ENCODE data around the gene TTYH1.

Gene TTYH1

DNA sequence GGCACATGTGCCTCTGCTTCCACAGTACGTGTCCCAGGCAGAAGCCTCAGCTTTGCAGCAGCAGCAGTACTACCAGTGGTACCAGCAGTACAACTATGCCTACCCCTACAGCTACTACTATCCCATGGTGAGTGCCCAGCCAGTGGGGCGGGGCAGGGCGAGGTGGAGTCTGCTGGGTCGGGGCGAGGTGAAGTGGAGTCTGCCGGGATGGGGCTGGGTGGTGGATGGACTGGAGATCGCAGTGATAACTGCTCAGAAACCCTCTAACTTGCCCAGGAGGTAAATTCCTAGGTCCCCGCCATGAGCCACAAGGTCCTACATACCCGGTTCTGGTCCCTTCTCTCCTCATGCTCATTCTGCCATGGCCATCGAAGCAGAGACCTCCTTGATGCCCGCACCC lies 37.4 kb downstream of the TTYH1 start:
- Histone ChIP-seq H3K9ac (no peak overlapping the region), H3K36me3 (ENCODE audit: control insufficient read depth, insufficient read depth, low read length) (no peaks in the 10 kb centered on the region), H3K4me1 (peaks cover 13% of the 10 kb centered on the region)

DNA sequence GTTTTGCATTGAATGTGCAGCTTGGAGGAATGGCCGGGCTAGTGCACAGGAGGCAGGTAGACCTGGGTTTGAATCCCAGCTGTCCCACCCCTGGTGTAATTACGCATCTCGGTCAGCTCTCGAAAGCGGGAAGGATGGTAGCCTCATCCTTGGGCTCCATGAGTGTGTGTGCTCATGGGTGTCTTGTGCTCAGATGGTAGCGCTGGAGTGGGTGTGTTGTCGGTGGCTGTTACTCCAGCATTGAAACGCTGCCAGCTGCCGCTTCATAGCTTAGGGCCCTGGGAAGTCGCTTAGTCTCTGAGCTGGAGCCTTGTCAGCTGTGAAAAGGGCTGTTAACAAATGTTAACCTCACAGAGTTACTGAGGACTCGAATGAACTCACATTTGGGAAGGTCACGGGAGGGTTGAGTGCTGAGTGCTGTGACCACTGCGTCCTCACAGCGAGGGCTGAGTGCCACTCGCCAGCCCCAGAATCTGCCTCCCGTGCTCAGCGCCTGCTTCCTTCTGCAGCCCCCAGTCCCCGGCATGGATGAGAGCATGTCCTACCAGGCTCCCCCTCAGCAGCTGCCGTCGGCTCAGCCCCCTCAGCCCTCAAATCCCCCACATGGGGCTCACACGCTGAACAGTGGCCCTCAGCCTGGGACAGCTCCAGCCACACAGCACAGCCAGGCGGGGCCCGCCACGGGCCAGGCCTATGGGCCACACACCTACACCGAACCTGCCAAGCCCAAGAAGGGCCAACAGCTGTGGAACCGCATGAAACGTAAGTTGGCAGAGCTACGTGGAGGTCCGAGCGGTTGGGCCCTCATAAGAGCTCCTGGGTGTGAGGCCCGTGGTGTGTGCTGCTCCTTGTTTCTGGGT lies 38.9 kb downstream of the TTYH1 start:
- H2AFZ ChIP-seq, result no peak overlapping the region
- no peak overlapping the region for H3K9ac ChIP-seq
- H3K4me2 ChIP-seq (ENCODE audit: low read length), result no peak overlapping the region
- no peaks in the 10 kb centered on the region for H3K27me3 ChIP-seq (ENCODE audit: control insufficient read depth, insufficient read depth, low read length)
- H3K79me2 ChIP-seq, result peaks cover 63% of the 10 kb centered on the region
- H3K9me3 ChIP-seq (ENCODE audit: control insufficient read depth, low read length), result no peaks in the 10 kb centered on the region
- H3K36me3 ChIP-seq (ENCODE audit: control insufficient read depth, insufficient read depth, low read length), result no peaks in the 10 kb centered on the region
- H3K27ac ChIP-seq, result no peak overlapping the region
- H3K4me1 ChIP-seq, result peaks cover 13% of the 10 kb centered on the region
- no peak overlapping the region for H3K4me3 ChIP-seq (ENCODE audit: low read depth, low read length)
- TF ChIP-seq, protein P1, sequence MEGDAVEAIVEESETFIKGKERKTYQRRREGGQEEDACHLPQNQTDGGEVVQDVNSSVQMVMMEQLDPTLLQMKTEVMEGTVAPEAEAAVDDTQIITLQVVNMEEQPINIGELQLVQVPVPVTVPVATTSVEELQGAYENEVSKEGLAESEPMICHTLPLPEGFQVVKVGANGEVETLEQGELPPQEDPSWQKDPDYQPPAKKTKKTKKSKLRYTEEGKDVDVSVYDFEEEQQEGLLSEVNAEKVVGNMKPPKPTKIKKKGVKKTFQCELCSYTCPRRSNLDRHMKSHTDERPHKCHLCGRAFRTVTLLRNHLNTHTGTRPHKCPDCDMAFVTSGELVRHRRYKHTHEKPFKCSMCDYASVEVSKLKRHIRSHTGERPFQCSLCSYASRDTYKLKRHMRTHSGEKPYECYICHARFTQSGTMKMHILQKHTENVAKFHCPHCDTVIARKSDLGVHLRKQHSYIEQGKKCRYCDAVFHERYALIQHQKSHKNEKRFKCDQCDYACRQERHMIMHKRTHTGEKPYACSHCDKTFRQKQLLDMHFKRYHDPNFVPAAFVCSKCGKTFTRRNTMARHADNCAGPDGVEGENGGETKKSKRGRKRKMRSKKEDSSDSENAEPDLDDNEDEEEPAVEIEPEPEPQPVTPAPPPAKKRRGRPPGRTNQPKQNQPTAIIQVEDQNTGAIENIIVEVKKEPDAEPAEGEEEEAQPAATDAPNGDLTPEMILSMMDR (IDR thresholded peaks at IDR 0.05), result no peak

More for the DNA sequence above, 37.4 kb downstream of the TTYH1 start:
- H3K27me3 ChIP-seq (ENCODE audit: control insufficient read depth, insufficient read depth, low read length), result no peaks in the 10 kb centered on the region
- H3K79me2 ChIP-seq, result peaks cover 57% of the 10 kb centered on the region
- no peak overlapping the region for H3K4me3 ChIP-seq (ENCODE audit: low read depth, low read length)
- H3K4me2 ChIP-seq (ENCODE audit: low read length), result no peak overlapping the region
- no peak overlapping the region for H3K27ac ChIP-seq
- H2AFZ ChIP-seq, result no peak overlapping the region
- TF ChIP-seq, protein P1 (IDR thresholded peaks at IDR 0.05), result no peak
- no peaks in the 10 kb centered on the region for H3K9me3 ChIP-seq (ENCODE audit: control insufficient read depth, low read length)

DNA sequence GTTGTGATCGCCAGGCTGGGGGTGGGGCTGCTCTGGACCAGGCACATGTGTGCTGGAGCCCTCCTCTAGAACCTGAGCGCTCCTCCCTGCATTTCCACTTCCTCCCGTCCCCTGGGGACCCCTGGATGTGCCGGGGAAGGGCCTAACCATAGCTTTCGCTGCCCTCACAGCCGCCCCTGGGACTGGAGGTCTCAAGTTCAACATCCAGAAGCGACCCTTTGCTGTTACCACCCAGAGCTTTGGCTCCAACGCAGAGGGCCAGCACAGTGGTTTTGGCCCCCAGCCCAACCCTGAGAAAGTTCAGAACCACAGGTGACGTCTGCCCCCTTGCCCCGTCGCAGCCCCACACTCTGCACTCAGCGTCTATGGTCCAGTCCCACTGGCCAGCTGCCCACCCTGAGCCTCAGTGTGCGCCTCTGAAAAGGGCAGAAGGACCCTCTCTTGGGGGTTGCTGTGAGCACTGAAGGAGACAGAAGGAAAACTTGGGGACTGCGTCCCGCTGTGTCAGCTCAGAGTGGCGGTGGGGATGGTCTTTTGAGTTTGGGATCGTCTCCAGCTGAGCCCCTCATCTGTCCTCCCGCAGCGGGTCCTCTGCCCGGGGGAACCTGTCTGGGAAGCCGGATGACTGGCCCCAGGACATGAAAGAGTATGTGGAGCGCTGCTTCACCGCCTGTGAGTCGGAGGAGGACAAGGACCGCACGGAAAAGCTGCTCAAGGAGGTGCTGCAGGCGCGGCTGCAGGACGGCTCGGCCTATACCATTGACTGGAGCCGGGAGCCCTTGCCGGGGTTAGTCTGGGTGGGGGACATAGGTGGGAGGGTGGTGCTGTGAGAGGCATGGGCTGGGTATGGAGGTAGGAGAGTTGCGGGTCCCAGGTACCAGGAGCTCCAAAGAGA lies 39.8 kb downstream of the TTYH1 start:
- Histone ChIP-seq H3K9ac (no peak overlapping the region), H3K4me3 (ENCODE audit: low read depth, low read length) (no peak overlapping the region), H3K27me3 (ENCODE audit: control insufficient read depth, insufficient read depth, low read length) (no peaks in the 10 kb centered on the region), H3K27ac (no peak overlapping the region), H3K36me3 (ENCODE audit: control insufficient read depth, insufficient read depth, low read length) (no peaks in the 10 kb centered on the region), H3K9me3 (ENCODE audit: control insufficient read depth, low read length) (no peaks in the 10 kb centered on the region), H2AFZ (no peak overlapping the region), H3K4me2 (ENCODE audit: low read length) (no peak overlapping the region), H3K79me2 (peaks cover 57% of the 10 kb centered on the region), H3K4me1 (peaks cover 13% of the 10 kb centered on the region)
- TF ChIP-seq, protein P1 (IDR thresholded peaks at IDR 0.05), result no peak

DNA sequence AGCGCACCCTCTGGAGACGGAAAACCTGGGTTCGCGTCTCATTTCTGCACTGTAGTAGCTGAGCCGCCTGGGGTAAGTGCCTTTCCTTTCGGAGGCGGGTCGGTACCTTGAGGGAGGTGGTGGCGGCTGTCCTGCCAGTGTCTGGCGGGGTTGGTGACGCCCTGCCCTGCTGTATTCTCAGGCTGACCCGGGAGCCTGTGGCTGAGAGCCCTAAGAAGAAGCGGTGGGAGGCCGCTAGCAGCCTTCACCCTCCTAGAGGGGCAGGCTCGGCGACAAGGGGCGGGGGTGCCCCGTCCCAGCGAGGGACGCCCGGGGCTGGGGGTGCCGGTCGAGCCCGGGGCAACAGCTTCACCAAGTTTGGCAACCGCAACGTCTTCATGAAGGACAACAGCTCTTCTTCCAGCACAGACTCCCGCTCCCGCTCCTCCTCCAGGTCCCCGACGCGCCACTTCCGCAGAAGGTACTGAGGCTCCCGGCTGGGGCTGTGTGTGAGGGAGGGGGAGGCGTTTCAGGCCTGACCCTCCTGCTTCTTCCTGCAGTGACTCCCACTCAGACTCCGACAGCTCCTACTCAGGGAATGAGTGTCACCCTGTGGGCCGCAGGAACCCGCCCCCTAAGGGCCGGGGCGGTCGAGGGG lies 40.6 kb downstream of the TTYH1 start:
- no peaks in the 10 kb centered on the region for H3K27me3 ChIP-seq (ENCODE audit: control insufficient read depth, insufficient read depth, low read length)
- no peaks in the 10 kb centered on the region for H3K9me3 ChIP-seq (ENCODE audit: control insufficient read depth, low read length)
- no peaks in the 10 kb centered on the region for H3K36me3 ChIP-seq (ENCODE audit: control insufficient read depth, insufficient read depth, low read length)
- peaks cover 48% of the 10 kb centered on the region for H3K79me2 ChIP-seq
- no peak overlapping the region for H3K27ac ChIP-seq
- TF ChIP-seq, protein P1 (IDR thresholded peaks at IDR 0.05), result no peak
- no peak overlapping the region for H2AFZ ChIP-seq
- peaks cover 6% of the 10 kb centered on the region for H3K4me1 ChIP-seq
- no peak overlapping the region for H3K9ac ChIP-seq
- H3K4me3 ChIP-seq (ENCODE audit: low read depth, low read length), result no peak overlapping the region
- no peak overlapping the region for H3K4me2 ChIP-seq (ENCODE audit: low read length)
